Activated T-cell treated with anti-CD3 and anti-CD28 coated beads for 24 hours (primary cell): Measurements from ENCODE around the gene TRAF7.
"Not testable (repeated sequence)": the region's sequence is repeated elsewhere in the genome, so short reads cannot be mapped to it uniquely, and the experiment has no call there.

Experiments
- DNase-seq: peaks from one replicate; pipeline ENCODE4 v3.0.0-alpha.2; 2020; ENCODE audit warnings: low read depth

The TRAF7 gene

DNA sequence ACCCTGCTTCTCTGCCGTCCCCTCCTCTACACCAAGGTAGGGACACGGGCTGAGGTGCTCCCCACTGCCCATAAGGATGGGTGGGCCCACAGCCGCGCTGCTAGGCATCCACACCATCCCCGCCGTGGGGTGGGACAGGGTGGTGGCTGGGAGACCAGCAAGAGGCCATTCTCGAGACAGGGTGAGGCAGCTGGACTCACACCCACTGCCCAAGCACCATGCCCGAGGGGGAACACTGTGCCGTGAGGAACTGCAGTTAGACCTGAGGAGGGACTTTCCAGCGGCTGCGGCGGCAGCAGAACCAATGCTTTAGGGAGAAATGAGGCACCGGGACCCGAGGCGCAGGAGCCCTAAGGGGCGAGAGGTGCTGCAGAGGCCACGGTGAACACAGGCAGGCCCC lies 33.2 kb upstream of the TRAF7 start:
- no peak for DNase-seq

DNA sequence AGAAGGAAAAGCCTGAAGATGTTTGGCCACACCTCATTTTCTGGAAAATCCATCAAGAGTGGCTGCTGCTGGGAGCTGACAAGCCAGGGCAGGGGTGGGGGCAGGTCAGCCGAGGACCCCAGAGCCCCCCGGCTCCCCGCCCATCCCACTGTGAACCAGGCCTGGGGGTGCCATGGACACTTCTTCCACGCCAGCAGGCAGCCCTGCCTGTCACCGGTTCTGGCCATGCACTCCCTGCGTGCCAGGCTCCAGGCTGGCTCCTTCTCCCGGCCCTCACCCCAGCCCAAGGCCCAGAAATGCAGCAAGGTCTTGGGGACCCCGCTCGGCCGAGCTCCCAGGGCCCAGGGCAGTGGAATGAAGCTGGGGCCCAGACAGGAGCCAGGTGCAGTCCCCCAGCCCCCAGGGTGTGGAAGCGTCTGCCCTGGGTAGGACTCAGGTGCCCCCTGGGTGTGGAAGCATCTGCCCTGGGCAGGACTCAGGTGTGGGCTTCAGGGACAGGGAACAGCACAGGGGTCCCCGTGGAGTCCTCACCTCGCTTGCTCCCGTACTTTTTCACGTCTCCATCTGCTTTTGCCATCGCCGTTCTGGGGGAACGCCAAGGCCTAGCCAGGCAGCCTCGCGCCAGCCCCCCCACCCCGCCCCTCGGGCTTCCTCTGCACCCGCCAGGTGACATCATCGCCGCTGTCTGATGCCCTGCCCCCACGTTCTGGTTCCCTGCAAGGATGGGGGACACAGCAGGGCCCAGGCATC lies 32.5 kb upstream of the TRAF7 start:
- not testable (repeated sequence) for DNase-seq

DNA sequence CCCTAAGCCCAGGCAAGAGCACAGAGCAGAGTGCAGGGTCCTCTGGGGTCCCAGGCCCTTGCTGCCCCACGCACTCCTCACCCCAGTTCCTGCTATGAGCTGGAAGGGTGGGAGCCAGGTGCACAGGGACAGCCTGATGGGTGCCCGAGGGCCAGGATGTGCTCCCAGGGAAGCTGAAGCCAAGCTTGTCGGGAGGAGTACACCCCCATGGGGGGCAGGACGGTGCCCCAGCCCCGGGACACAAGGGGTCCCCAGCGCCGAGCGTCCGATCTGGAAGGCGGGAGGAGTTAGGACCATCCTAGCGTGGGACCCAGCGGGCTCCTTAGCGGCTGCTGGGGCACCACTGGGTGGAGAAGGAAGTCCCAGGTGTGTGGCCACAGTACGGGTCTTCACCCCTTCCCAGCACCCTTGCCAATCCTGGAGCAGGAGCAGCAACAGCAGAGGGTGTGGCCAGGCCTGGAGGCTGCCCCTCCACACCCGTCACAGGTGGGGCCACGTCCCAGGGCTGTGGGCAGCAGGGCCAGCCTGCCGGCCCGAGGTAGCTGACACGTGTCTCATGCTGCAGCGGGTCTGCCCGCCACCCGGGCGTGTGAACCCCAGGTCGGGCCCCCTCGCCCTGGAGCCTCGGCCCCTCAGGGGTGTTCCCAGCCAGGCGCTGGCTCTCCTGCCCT lies 31.7 kb upstream of the TRAF7 start:
- DNase-seq = not testable (repeated sequence)

DNA sequence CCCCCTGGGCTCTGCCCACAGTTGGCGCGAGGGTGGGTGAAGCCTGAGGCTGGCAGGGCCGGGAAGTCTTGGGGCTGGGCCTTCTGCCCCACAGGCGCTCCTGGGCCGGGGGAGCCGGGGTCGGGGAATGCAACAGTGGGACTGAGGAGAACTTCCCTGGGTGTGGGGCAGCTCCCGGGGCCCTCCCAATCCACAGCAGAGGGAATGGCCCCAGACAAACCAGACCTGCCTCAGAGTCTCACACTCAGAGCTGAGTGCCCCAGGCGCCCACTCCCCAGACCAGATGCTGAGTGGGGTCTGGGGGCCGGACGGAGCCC lies 31.2 kb upstream of the TRAF7 start:
- DNase-seq = not testable (repeated sequence)

DNA sequence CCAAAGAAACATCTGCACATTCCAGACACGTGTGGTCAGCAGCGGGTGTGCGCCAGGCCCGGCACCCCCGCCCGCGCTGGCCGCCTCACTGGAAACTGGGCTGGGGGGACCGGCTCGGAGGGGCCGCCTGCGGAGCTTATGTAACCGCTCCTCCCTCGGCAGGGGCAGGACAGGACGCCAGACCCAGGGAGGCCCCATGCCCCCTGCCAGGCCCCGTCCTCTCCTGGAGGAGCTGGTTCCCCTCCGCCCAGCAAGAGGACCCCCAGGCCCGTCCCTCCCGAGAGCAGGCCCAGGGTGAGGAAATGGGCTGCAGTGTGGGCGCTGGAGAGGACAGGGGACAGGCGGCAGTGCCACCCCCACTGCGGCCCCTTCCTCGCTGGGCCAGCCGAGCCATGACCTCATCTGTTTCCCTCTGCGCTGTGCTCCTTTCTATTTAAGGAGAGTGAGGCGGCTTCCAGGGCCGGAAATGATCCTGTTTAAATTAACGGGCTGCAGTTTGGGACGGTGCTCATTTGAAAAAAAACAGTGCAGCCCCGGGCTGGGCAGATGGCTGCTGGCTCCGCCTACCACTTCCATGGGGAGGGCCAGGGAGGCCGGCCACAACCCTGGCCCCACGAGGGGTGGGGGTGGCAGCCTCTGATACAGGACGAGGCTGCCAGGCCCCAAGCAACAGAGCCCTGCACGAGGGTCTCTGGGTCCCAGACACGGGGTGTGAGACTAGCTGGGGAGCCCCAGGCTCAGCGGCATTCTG lies 30.7 kb upstream of the TRAF7 start:
- DNase-seq = not testable (repeated sequence)

DNA sequence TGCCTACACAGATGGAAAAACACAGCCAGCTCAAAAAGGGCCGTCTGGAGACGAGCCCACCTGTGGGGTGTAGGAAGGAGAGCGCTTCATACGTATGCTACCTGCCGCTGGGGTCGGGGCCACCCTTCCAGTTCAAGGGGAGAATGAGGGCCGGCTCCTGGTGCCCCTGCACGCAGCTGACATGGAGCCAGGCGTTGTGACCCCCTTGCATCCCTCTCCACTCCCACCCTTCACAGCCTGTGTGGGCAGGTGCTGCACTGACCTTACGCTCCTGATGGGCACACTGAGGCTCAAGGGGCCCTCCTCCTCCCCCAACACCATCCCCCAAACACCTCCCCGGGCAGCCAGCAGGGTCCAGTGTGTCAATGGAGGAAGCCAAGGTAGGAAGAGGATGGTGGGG lies 30.0 kb upstream of the TRAF7 start:
- not testable (repeated sequence) for DNase-seq

DNA sequence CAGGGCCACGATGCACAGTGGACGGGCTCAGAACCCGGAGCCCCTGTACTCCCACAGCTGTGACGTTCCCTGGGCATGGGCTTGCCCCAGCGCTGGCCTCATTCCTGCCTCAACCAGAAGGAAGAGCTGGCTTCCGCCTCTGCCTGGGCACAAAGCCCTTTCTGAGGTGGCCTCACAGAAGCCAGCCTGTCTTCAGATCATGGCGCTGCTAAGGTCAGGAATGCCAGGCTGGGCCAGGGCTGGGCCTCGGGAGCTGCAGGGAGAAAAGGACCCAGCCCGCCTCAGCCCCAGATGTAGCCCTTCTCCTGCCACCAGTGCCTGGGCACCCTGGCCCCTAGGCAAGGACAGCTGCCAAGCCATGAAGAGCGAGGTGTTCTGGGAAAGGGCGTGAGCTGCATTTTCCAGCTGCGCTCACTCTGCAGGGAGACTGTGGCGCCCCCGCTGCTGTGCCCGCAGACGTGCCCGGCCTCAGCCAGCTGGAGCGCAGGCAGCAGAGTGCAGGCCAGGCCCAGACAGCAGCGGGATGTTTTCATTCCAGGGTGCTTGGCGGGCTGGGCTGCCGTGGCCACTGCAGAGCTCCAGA lies 29.3 kb upstream of the TRAF7 start:
- not testable (repeated sequence) for DNase-seq

DNA sequence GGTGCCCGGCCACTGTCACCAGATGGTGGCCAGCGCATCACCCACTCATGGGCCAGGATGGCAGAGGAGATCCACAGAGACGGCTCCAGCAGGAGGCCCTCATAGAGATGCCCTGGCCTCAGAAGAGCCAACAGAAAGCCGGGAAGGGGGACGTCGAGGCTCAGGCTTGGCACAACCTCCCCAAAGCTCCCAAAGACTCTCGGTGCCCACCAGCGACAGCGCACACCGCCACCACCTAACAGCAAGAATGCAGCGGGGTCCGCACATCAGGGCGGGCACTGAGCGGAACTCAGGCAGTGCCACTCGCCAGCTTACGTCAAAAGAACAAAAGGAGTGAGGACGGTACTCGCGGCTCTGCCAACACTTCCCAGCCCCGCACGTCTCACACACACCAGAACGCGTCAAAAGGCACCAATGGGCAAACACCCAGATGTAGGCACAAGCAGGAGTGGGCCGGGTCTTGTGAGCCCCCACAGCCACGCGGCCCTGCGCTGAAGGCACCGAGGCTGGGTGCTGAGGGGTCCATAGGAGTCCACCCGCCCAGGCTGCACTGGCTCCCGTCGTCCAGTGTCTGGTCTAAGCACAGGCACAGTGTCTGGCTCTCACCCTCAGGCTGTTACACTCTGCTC lies 28.5 kb upstream of the TRAF7 start:
- DNase-seq = not testable (repeated sequence)

DNA sequence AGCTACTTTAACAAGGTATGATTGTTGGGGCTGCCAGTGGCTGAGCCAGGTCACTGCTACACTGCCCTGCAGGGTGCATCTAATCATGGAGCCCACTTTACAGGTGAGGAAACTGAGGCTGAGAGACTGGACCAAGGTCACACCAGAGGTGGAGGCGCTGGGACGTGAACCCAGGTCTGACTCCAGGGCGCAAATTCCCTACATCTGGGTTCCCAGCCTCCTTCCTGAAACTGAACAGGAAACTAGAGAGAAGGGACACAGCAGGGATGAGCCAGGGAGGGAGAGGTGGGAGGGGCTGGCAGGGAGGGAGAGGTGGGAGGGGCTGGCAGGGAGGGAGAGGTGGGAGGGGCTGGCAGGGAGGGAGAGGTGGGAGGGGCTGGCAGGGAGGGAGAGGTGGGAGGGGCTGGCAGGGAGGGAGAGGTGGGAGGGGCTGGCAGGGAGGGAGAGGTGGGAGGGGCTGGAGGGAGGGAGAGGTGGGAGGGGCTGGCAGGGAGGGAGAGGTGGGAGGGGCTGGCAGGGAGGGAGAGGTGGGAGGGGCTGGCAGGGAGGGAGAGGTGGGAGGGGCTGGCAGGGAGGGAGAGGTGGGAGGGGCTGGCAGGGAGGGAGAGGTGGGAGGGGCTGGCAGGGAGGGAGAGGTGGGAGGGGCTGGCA lies 27.8 kb upstream of the TRAF7 start:
- DNase-seq = not testable (repeated sequence)

DNA sequence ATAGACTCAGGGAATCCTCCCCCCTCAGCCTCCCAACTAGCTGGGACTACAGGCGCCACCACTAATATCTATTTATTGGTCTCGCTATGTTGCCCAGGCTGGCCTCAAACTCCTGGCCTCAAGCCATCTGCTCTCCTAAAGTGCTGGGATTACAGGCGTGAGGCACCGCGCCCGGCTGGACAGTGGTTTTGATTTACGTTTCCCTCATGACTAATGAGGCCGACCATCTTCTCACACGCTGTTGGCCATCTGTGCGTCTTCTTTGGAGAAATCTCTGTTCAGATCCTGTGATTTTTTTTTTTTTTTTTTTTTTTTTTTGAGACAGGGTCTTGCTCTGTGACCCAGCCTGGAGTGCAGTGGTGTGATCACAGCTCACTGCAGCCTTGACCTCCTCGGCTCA lies 26.3 kb upstream of the TRAF7 start:
- not testable (repeated sequence) for DNase-seq

DNA sequence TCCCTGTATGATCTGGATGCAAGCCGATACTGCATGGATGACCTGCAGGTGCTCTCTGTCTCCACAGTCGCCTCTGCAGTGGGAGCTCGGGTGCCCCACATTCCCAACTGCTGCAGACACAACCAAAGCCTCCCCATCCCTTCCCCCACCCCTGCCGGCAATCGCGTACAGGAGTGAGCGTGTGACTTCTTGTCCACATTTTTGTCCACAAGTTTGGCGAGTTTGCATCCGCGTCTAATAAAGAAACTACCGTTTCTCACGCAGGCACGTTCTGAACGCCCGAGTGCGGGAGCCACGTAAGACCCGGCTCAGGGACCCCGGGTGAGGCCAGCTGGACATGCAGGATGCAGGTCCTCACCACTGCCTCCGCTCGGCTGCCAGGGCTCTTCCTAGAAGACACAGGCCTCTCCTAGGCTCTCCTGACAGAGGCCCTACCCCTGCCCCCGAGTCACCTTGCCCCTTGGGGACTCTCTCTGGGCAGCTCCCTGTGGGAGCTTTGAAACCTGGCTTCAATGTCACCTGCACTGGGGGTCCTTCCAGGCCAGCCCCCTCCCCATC lies 25.6 kb upstream of the TRAF7 start:
- DNase-seq = not testable (repeated sequence)

DNA sequence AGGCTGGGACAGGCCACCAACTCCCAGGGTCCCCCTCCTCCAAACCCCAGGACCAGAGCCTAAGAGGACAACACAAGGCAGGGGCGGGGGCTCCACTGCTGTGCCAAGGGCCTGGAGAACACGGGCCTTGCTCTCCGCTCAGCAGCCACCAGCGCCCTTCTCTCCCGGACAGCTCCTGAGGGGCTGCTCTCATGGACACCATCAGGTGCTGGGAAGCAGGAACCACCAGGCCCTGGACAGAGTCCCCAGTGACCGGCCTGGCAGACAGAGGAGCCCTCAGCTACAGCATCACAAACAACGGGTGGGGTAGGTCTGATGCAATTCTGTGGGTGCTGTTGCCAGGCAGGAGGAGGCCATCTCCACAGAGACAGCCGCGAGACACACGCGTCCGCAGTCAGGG lies 21.8 kb upstream of the TRAF7 start:
- DNase-seq = not testable (repeated sequence)

DNA sequence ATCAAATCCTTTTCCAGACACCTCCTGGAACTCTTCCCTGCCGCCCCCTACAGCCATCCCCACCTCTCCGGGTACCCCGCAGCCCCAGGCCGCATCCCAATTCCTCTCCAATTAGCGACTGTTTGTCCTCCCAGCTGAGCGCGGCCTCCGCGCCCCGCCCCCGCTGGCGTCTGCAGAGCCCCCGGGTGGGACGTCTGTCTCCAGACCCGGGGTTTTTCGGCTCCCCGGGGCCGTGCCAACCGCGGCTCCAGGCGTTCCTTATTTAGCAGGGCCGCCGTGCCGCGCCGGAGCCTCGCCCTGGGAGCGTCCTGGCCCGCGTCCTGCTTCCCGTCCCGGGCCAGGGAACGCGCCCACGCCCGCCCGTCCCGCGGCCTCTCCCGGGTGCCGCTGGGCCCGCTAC lies 20.5 kb upstream of the TRAF7 start:
- not testable (repeated sequence) for DNase-seq

DNA sequence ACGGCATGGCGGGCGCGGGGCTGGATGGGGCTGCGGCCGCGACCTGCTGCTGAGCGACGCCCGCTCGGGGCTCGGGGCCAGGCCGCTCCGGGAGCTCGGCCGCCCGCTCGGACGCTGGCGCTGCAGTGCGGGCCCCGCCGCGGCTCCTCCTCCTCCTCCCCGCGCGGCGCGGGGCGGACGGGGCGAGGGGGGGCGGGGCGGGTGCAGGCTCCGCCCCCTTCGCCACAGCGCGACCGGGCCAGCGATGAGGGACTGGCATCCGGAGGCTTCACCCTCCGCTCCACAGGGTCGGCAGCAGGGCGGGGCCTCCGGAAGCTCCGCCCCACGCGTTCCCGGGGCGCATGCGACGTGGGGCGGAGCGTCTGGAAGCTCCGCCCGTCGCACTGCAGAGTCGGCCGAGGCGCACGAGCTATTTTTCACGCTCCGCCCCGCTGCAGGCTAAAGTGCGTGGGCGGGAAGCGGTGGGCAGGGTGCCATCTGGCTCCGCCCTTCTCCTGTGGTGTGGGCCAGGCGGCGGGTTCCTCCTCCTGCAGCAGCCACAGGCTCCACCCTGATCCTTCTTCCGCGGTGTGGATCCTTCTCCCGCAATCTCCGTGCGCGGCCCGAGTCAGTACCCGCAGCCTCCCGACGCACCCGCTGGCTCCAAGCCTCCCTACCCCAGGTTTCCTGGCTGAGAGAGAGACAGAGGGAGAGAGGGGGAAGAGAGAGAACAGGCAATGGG lies 19.7 kb upstream of the TRAF7 start, which contains the start of gene PKD1:
TSS of gene PKD1 (minus strand) at position 129 of the 721 bp plus-strand sequence. CDS start 209 bp downstream, outside the sequence.
- peak; percentile 99 for DNase-seq

DNA sequence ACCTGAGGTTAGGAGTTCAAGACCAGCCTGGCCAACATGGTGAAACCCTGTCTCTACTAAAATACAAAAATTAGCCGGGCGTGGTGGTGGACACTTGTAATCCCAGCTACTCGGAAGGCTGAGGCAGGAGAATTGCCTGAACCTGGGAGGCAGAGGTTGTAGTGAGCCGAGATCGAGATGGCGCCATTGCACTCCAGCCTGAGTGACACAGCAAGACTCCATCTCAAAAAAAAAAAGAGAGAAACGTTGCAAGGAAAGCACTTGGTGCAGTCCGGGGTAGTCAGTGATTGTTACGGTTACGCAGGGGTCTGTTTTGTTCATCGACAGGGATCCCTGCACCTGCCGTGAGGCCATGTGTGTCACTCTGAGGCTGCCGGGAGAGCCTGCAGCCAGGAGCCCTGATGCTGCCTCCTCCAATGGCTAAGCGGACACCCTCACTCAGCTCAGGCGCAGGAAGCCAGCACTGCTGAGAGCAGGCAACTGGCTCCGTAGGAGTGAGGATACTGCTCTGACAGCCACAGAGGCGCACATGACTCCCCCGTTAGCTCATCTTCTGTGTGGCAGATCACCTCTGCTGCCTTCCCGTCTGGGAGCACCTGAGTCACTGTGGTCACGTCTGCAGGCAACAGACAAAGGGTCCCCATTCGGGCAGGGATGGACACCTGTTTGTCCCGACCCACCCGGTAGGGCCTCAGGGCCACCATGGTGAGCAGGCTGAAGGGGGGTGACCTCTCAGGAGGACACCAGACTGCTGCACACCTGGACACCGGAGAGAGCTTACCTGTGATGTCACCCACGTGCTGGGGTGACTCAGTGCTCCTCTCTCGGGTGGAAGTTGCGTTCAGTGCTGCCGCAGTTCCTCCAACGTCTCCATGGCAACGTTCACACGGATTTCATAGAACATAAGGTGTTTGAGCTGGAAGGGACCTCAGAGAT lies 12.4 kb upstream of the TRAF7 start:
- no peak for DNase-seq

DNA sequence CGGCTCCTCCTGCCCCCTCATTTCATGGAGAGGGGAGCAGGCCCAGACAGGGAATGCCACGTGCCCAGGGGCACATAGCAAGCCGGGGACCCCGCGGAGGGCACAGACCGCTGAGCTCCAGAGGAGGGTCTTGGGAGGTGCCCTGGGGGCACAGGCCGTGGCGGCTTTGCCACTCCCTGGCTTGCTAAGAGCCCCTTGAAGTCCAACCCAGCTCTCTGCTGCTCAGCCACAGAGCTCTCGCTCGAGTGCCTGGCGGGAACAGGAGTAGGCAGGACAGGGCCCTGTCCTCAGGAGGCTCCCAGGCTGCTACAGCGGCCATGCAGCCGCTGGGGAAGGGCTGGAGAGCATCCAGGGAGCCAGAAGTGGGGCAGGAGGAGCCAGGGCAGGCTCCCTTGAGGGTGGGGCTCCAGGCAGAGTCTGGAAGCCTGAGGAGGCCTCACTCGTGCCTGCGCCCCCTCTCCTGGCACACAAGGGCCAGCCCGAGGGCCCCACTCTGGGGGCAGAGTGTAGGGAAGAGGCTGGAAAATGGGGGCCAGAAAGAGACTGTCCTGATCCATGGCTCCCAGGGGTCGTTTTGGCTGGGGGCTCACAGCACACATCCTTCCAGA lies 11.6 kb upstream of the TRAF7 start:
- DNase-seq = no peak

DNA sequence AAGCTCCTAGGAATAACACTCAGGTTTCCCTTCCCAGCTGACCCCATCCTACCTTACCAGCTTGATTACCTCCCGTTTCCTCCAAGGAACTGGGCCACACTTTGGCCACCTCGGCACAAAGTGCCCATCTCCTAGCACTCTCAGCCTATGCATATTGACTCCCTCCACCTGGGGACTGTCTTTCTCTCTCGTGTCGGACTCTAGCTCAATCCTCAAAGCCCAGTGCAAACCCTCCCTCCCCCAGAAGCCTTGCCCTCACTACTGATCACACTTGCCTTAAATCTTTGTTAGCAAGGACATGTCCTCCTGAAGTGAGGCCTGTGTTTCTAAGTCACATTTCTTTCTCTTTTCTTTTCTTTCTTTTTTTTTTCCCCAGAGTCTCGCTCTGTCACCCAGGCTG lies 9.7 kb upstream of the TRAF7 start:
- no peak for DNase-seq

DNA sequence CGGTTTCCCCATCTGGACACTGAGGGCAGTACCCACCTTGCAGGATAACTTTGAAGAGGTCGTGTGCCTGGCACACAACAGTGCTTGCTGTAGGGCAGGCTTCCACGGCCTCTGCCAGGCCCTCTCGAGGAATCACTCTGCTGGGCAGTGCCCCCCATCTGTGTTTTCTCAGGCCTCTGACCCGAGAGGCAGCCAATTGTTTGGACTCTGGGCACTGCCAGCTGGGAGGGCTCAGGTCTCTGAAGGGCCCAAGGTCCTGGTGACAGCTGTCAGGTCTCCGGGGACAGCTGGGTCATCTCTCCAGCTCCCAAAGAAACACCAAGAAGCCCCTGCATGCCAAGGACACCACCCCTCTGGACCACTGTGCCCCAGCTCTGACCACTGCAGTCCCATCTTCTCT lies 8.2 kb upstream of the TRAF7 start:
- no peak for DNase-seq
